H1 (cell line): ENCODE data around the gene SCYGR1. TPM values are rescaled to one million over a fixed set of nuclear protein-coding genes. Genes with fewer than 3 reads are reported as not detected.

Experiments used
- CTCF ChIA-PET: fragments of 300-600 bp; sonication (Branson Sonifier 250); formaldehyde crosslinking; loops from one replicate; lab custom pipeline; 2021; ENCODE audit not compliant: partially characterized antibody; lab: Charles Lee
- POLR2A ChIA-PET: fragments of 300-600 bp; sonication (Branson Sonifier 250); formaldehyde crosslinking; loops from one replicate; lab custom pipeline; 2021; ENCODE audit warnings: inconsistent platforms; ENCODE audit not compliant: partially characterized antibody; lab: Charles Lee
- DNase-seq, 2 experiments: peaks; one replicate each; pipeline versions ENCODE4 v3.0.0 to v3.0.0-alpha.2; 2010 to 2022; ENCODE audit warnings: low spot score in 2 of 2, low read depth in 1 of 2, mixed read lengths in 1 of 2
- FAIRE-seq: peaks from 2 replicates; lab custom pipeline; 2011; peaks lifted over from hg19 to GRCh38; lab: Jason Lieb, UNC
- H2AFZ ChIP-seq: 2 replicates; pipeline ENCODE4 v1.8.1; 2012; ENCODE audit warnings: low read length, inconsistent platforms
- H2AK5ac ChIP-seq: 2 replicates; pipeline ENCODE4 v1.6.1; 2013; ENCODE audit warnings: low read depth, low read length
- H2BK120ac ChIP-seq: replicated peaks from 2 replicates; pipeline ENCODE3; 2013; ENCODE audit warnings: low read depth, low read length, inconsistent platforms
- H2BK12ac ChIP-seq: 2 replicates; pipeline ENCODE4 v1.6.1; 2013; ENCODE audit warnings: low read depth, low read length
- H2BK15ac ChIP-seq: 2 replicates; pipeline ENCODE4 v1.6.1; 2013; ENCODE audit warnings: low read length
- H2BK20ac ChIP-seq: 2 replicates; pipeline ENCODE4 v1.6.1; 2013; ENCODE audit warnings: low read length
- H2BK5ac ChIP-seq: 2 replicates; pipeline ENCODE4 v1.6.1; 2013; ENCODE audit warnings: low read depth, low read length
- H3K14ac ChIP-seq: 2 replicates; pipeline ENCODE4 v1.6.1; 2013; ENCODE audit warnings: inconsistent platforms; ENCODE audit not compliant: insufficient read length
- H3K18ac ChIP-seq: 2 replicates; pipeline ENCODE4 v1.6.1; 2013; ENCODE audit warnings: low read length; ENCODE audit errors: extremely low read depth
- H3K23ac ChIP-seq: 2 replicates; pipeline ENCODE4 v1.6.1; 2013; ENCODE audit warnings: inconsistent platforms; ENCODE audit not compliant: insufficient read length
- H3K23me2 ChIP-seq: 2 replicates; pipeline ENCODE4 v1.6.1; 2013; ENCODE audit warnings: low read depth, low read length
- H3K27ac ChIP-seq: 2 replicates; pipeline ENCODE4 v1.6.1; 2011; ENCODE audit warnings: low read depth, low read length, inconsistent platforms
- H3K27me3 ChIP-seq, 4 experiments: replicated peaks in 1 of 4; 1 replicate in 1 of 4; 2 replicates in 3 of 4; pipeline versions ENCODE4 v1.6.1 to v1.8.1; 2011 to 2013; ENCODE audit warnings: low read length in 3 of 4, mild to moderate bottlenecking in 3 of 4, inconsistent platforms in 2 of 4, mixed read lengths in 2 of 4, moderate library complexity in 1 of 4; ENCODE audit not compliant: control insufficient read depth in 3 of 4, insufficient read depth in 3 of 4; ENCODE audit errors: extremely low read depth in 1 of 4
- H3K36me3 ChIP-seq, 4 experiments: 2 replicates each; pipeline versions ENCODE4 v1.6.1 to v1.8.1; 2011 to 2013; ENCODE audit warnings: mild to moderate bottlenecking in 4 of 4, low read length in 3 of 4, moderate library complexity in 2 of 4, control low read depth in 1 of 4, inconsistent platforms in 1 of 4; ENCODE audit not compliant: insufficient read depth in 4 of 4, control insufficient read depth in 2 of 4
- H3K4ac ChIP-seq: replicated peaks from 2 replicates; pipeline ENCODE3; 2013; ENCODE audit warnings: low read length, low read depth, mixed read lengths, inconsistent platforms; ENCODE audit not compliant: insufficient read length
- H3K4me1 ChIP-seq, 4 experiments: replicated peaks in 1 of 4; 1 replicate in 1 of 4; 2 replicates in 3 of 4; pipeline versions ENCODE4 v1.6.1 to v1.8.1; 2011 to 2013; ENCODE audit warnings: low read length in 3 of 4, inconsistent platforms in 2 of 4, mixed read lengths in 1 of 4; ENCODE audit not compliant: insufficient read depth in 4 of 4, control insufficient read depth in 3 of 4
- H3K4me2 ChIP-seq, 2 experiments: 2 replicates each; pipeline versions ENCODE4 v1.6.1 to v1.8.1; 2011 to 2013; ENCODE audit warnings: low read depth in 2 of 2, low read length in 2 of 2, control low read depth in 1 of 2, inconsistent platforms in 1 of 2, mild to moderate bottlenecking in 1 of 2; ENCODE audit not compliant: insufficient read depth in 1 of 2
- H3K4me3 ChIP-seq, 4 experiments: fragments of 200-600, 300-600 bp in 1 of 4; sonication (generic), shearing (Covaris generic), sonication (Bioruptor Twin) in 1 of 4; 2 replicates each; pipeline versions ENCODE4 v1.5.1 to v1.8.1; 2011 to 2016; ENCODE audit warnings: low read length in 4 of 4, low read depth in 3 of 4, control low read depth in 2 of 4, inconsistent platforms in 2 of 4, mild to moderate bottlenecking in 2 of 4, mixed read lengths in 1 of 4, moderate library complexity in 1 of 4; ENCODE audit not compliant: insufficient read depth in 2 of 4; ENCODE audit errors: extremely low read depth in 1 of 4
- H3K56ac ChIP-seq: replicated peaks from 2 replicates; pipeline ENCODE3; 2013; ENCODE audit warnings: low read depth, mild to moderate bottlenecking, mixed read lengths, low read length, inconsistent platforms; ENCODE audit not compliant: insufficient read length
- H3K79me1 ChIP-seq: 2 replicates; pipeline ENCODE4 v1.6.1; 2013; ENCODE audit warnings: low read depth, low read length, control low read depth
- H3K79me2 ChIP-seq, 2 experiments: 2 replicates each; pipeline versions ENCODE4 v1.6.1 to v1.8.1; 2012 to 2013; ENCODE audit warnings: low read length in 2 of 2, mild to moderate bottlenecking in 2 of 2, inconsistent platforms in 1 of 2; ENCODE audit not compliant: insufficient read depth in 2 of 2, control insufficient read depth in 1 of 2
- H3K9ac ChIP-seq, 4 experiments: replicated peaks in 1 of 4; 1 replicate in 1 of 4; 2 replicates in 3 of 4; pipeline versions ENCODE4 v1.6.1 to v1.8.1; 2011 to 2013; ENCODE audit warnings: low read depth in 3 of 4, low read length in 3 of 4, control low read depth in 2 of 4, mild to moderate bottlenecking in 2 of 4, moderate library complexity in 2 of 4, inconsistent platforms in 1 of 4; ENCODE audit errors: extremely low read depth in 1 of 4
- H3K9me3 ChIP-seq, 2 experiments: 2 replicates each; pipeline versions ENCODE4 v1.6.1 to v1.8.1; 2012 to 2013; ENCODE audit warnings: mild to moderate bottlenecking in 2 of 2, moderate library complexity in 2 of 2, control low read depth in 1 of 2, inconsistent platforms in 1 of 2, low read depth in 1 of 2, low read length in 1 of 2, mixed read lengths in 1 of 2; ENCODE audit not compliant: insufficient read depth in 2 of 2
- H4K20me1 ChIP-seq, 2 experiments: replicated peaks in 1 of 2; 2 replicates each; pipeline versions ENCODE3 to v1.8.1; 2011 to 2013; ENCODE audit warnings: inconsistent platforms in 2 of 2, low read length in 2 of 2, mild to moderate bottlenecking in 1 of 2; ENCODE audit not compliant: insufficient read depth in 2 of 2, control insufficient read depth in 1 of 2
- H4K5ac ChIP-seq: 2 replicates; pipeline ENCODE4 v1.6.1; 2013; ENCODE audit warnings: low read length, low read depth, mixed read lengths, inconsistent platforms; ENCODE audit not compliant: insufficient read length
- H4K8ac ChIP-seq: 2 replicates; pipeline ENCODE4 v1.8.0; 2013; ENCODE audit warnings: mild to moderate bottlenecking, moderate library complexity, low read length, inconsistent platforms; ENCODE audit not compliant: insufficient read depth; ENCODE audit errors: extremely low read depth
- H4K91ac ChIP-seq: replicated peaks from 2 replicates; pipeline ENCODE3; 2013; ENCODE audit warnings: low read length, mixed read lengths, inconsistent platforms; ENCODE audit not compliant: insufficient read length
- BACH1 ChIP-seq: IDR thresholded peaks from 2 replicates; pipeline ENCODE4 v1.6.1; 2012; ENCODE audit warnings: low read length, improper control_type of control experiment
- CHD2 ChIP-seq: IDR thresholded peaks from 2 replicates; pipeline ENCODE4 v1.6.1; 2012; ENCODE audit warnings: low read length, improper control_type of control experiment
- CREB1 ChIP-seq: IDR thresholded peaks from 2 replicates; pipeline ENCODE4 v1.6.1; 2012; ENCODE audit warnings: inconsistent platforms
- E2F6 ChIP-seq: IDR thresholded peaks from 2 replicates; pipeline ENCODE4 v1.6.1; 2012; ENCODE audit warnings: inconsistent platforms
- FOSL1 ChIP-seq: IDR thresholded peaks from 2 replicates; pipeline ENCODE4 v1.6.1; 2011; ENCODE audit warnings: mild to moderate bottlenecking, low read depth, low read length, moderate library complexity; ENCODE audit not compliant: insufficient read depth
- GTF2F1 ChIP-seq: IDR thresholded peaks from 2 replicates; pipeline ENCODE4 v1.6.1; 2012; ENCODE audit warnings: low read depth, low read length, improper control_type of control experiment, borderline replicate concordance
- JUND ChIP-seq: IDR thresholded peaks from 2 replicates; pipeline ENCODE4 v1.6.1; 2011; ENCODE audit warnings: mild to moderate bottlenecking, improper control_type of control experiment, low read length
- RFX5 ChIP-seq: IDR thresholded peaks from 2 replicates; pipeline ENCODE4 v1.6.1; 2011; ENCODE audit warnings: low read depth, low read length, improper control_type of control experiment, borderline replicate concordance
- SAP30 ChIP-seq: fragments of 300-600 bp; sonication (generic); IDR thresholded peaks from 2 replicates; pipeline ENCODE4 v1.7.1; 2012; ENCODE audit warnings: low read length, moderate library complexity, mild to moderate bottlenecking, inconsistent platforms; ENCODE audit not compliant: insufficient read depth, insufficient replicate concordance
- TAF1 ChIP-seq: IDR thresholded peaks from 2 replicates; pipeline ENCODE4 v1.6.1; 2011; ENCODE audit warnings: mild to moderate bottlenecking, low read depth, low read length
- WGBS, 2 experiments: shearing (Covaris generic) in 1 of 2; methylation state at CpG; one replicate each; pipeline versions ENCODE4 v1.1.6 to v1.1.7; 2013 to 2015; ENCODE audit warnings: low lambda C conversion rate in 2 of 2, mixed read lengths in 2 of 2, inconsistent platforms in 1 of 2, low coverage in 1 of 2, missing lambda C conversion rate in 1 of 2; ENCODE audit not compliant: insufficient replicate concordance in 2 of 2, insufficient coverage in 1 of 2, insufficient read length in 1 of 2; ENCODE audit errors: extremely low coverage in 1 of 2, missing lambda C conversion rate in 1 of 2; 5-methylcytosine and 5-hydroxymethylcytosine counted together
- polyA plus RNA-seq, 7 experiments: library from polyadenylated mRNA; depleted of rRNA in 3 of 7; stranded (reverse) in 5 of 7; unstranded in 2 of 7; fragments of >200 nt in 5 of 7; fragments of 200-250 nt in 2 of 7; gene quantifications; 1 replicate in 5 of 7; 2 replicates in 1 of 7; 4 replicates in 1 of 7; pipeline versions ENCODE4 v1.2.1 to v1.2.3, GENCODE V29; 2011 to 2013; ENCODE audit warnings: missing spikeins in 2 of 7, mixed read lengths in 2 of 7
- total RNA-seq: library from RNA; stranded (reverse); fragmentation: NEBNext Ultra II Directional; extraction: Animal tissue kit (Norgen Biotek cat#: 25700); gene quantifications from 2 replicates; pipeline ENCODE4 v1.2.1, GENCODE V29; 2021
- TF ChIP-seq, protein P1 (sequence below), 3 experiments: IDR thresholded peaks; 1 replicate in 2 of 3; 2 replicates in 1 of 3; pipeline versions ENCODE4 v1.5.1 to v1.6.1; 2011; ENCODE audit warnings: low read length in 3 of 3, mild to moderate bottlenecking in 3 of 3, inconsistent platforms in 2 of 3, low read depth in 1 of 3, moderate library complexity in 1 of 3; ENCODE audit not compliant: insufficient read depth in 1 of 3; ENCODE audit errors: control extremely low read depth in 1 of 3

Gene SCYGR1
- total and polyA plus RNA-seq, 2 of the 8 experiments (the other 6 are each of a cell fraction or from before 2014, with no cell fraction given), result not detected

DNA sequence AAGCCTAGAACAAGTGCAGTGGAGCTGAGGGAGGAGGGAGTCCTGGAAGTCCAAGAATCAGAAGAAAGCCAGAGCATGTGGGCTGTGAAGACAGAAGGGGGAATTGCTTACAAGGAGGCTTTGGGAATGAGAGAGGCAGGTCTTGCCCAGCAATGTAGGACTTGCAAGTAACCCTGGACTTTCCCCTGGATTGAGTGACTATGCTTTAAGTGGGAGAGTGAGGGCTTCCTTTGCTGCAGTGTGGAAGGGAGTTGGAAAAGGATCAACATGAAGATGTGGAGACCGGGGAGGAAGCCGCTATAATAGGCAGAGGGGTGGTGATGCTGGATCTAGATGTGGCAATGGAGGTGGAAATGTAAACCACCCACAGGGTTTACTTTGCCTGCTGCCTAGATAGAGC is 13.8 kb upstream of the SCYGR1 start:
- no peaks in the 10 kb centered on the region for H3K27me3 ChIP-seq
- H4K5ac ChIP-seq, result no peak overlapping the region
- H4K8ac ChIP-seq, result no peak overlapping the region
- no peaks in the 10 kb centered on the region for H4K20me1 ChIP-seq
- no peak for FAIRE-seq
- no peak overlapping the region for H3K9ac ChIP-seq
- H3K4me3 ChIP-seq, result no peak overlapping the region
- no peak overlapping the region for H4K91ac ChIP-seq
- H2BK15ac ChIP-seq, result no peak overlapping the region
- H3K23ac ChIP-seq, result no peak overlapping the region
- H3K79me1 ChIP-seq, result no peaks in the 10 kb centered on the region
- H2BK120ac ChIP-seq, result no peak overlapping the region
- H3K4ac ChIP-seq, result no peak overlapping the region
- H2BK12ac ChIP-seq, result no peak overlapping the region; the same call in 1 of the 2 replicates
- no peak for DNase-seq
- ChIA-PET POLR2A (interaction anchor here (0.6 kb wide), 1 partner anchor 148 kb away, joined by 5 read pairs; no protein-coding TSS in a partner anchor), CTCF (interaction anchor here (0.7 to 1.6 kb wide), 4 partner anchors 9 to 364 kb away, joined by 3 to 7 read pairs (median 4); no protein-coding TSS in a partner anchor)
- no peaks in the 10 kb centered on the region for H3K79me2 ChIP-seq
- no peaks in the 10 kb centered on the region for H3K23me2 ChIP-seq
- H3K18ac ChIP-seq, result no peak overlapping the region
- H2BK5ac ChIP-seq, result no peak overlapping the region
- H3K9me3 ChIP-seq, result no peaks in the 10 kb centered on the region
- no peak overlapping the region for H3K14ac ChIP-seq
- no peak overlapping the region for H2BK20ac ChIP-seq
- 36% methylated on average over 2 of the region's 2 CpGs; no CpG with 5 or more reads in 1 of the 2 experiments for WGBS, 2 experiments
- H2AFZ ChIP-seq, result no peak overlapping the region
- H3K56ac ChIP-seq, result no peak overlapping the region
- H2AK5ac ChIP-seq, result no peak overlapping the region
- H3K36me3 ChIP-seq, result no peaks in the 10 kb centered on the region
- H3K4me2 ChIP-seq, result no peak overlapping the region
- H3K4me1 ChIP-seq, result no peaks in the 10 kb centered on the region
- TF ChIP-seq CREB1 (no peak), SAP30 (no peak), BACH1 (no peak), E2F6 (no peak), FOSL1 (no peak), JUND (no peak), TAF1 (no peak), RFX5 (no peak), GTF2F1 (no peak), CHD2 (no peak)
- TF ChIP-seq, protein P1, sequence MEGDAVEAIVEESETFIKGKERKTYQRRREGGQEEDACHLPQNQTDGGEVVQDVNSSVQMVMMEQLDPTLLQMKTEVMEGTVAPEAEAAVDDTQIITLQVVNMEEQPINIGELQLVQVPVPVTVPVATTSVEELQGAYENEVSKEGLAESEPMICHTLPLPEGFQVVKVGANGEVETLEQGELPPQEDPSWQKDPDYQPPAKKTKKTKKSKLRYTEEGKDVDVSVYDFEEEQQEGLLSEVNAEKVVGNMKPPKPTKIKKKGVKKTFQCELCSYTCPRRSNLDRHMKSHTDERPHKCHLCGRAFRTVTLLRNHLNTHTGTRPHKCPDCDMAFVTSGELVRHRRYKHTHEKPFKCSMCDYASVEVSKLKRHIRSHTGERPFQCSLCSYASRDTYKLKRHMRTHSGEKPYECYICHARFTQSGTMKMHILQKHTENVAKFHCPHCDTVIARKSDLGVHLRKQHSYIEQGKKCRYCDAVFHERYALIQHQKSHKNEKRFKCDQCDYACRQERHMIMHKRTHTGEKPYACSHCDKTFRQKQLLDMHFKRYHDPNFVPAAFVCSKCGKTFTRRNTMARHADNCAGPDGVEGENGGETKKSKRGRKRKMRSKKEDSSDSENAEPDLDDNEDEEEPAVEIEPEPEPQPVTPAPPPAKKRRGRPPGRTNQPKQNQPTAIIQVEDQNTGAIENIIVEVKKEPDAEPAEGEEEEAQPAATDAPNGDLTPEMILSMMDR (IDR thresholded peaks at IDR 0.05; ENCODE audit: control extremely low read depth in 1 of 3, insufficient read depth in 1 of 3, low read depth in 1 of 3, low read length in 3 of 3), result no peak
- TF ChIP-seq, all 59 proteins: peak for 0
- H3K27ac ChIP-seq, result no peak overlapping the region
